GM12891 (cell line): ENCODE measurements around the gene CEP104.

Experiments used
- POLR2A ChIP-seq: IDR thresholded peaks from 2 replicates; pipeline ENCODE4 v1.6.1; 2011; ENCODE audit warnings: low read depth, low read length, control low read depth
- POLR2AphosphoS5 ChIP-seq: IDR thresholded peaks from 2 replicates; pipeline ENCODE4 v1.6.1; 2011; ENCODE audit warnings: low read depth, low read length, control low read depth
- TAF1 ChIP-seq: IDR thresholded peaks from 2 replicates; pipeline ENCODE4 v1.6.1; 2011; ENCODE audit warnings: low read depth, low read length, control low read depth

DNA sequence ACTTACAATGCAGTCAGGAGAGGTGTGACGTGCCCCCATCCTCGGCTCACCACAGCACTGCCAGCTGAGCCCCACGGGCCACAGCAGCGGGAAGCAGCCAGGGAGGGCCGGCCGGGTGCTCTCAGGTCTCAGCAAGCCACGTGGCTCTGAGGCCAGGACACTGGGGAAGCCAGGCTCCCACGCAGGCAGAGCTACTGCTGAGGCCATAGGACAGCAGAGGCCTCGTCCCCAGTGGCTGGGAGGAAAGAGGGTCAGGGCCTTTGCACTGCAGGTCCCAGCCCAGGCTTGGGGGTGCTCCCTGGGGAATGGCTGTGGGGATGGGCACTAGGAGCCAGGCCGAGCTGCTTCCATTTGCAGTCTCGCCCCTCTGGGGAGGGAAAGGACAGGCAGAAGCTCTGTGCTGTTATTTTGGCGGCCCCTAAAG lies 66.5 kb downstream of the CEP104 start:
- TF ChIP-seq TAF1: no peak
- TF ChIP-seq POLR2AphosphoS5: no peak
- no peak for TF ChIP-seq POLR2A
